ENCODE results near the gene TRIM2. TPM values are rescaled to one million over a fixed set of nuclear protein-coding genes. Genes with fewer than 3 reads are reported as not detected.

TRIM2 gene
- total RNA-seq, 4 donors from 2014 or later, result 146 to 229 (median 192) TPM

- Histone ChIP-seq H3K27ac (peak overlapping the region in 1 of 3 donors; percentile 7), H3K4me3 (replicated peaks in 1 of 3) (no peak overlapping the region), H3K9me3 (no peaks in the 10 kb centered on the region), H3K4me1 (peaks cover 23 to 44% of the 10 kb centered on the region in 2 donors), H3K27me3 (no peaks in the 10 kb centered on the region), H3K36me3 (no peaks in the 10 kb centered on the region)
- TF ChIP-seq CTCF (IDR thresholded peaks at IDR 0.05), result no peak
- no peak for TF ChIP-seq POLR2A (IDR thresholded peaks at IDR 0.05)
- 72 to 73% methylated on average over 8 of the region's 8 CpGs for WGBS, 2 donors
- intact Hi-C loops (cut with DNase I), result no loop called here
- DNase-seq, result no peak
These were observed 2.8 kb downstream of the TRIM2 start for GRCh38 chr4:153207027-153207426.

GRCh38 chr4:153207567-153207966 is 3.3 kb downstream of the TRIM2 start:
- no peaks in the 10 kb centered on the region for H3K27me3 ChIP-seq
- H3K4me1 ChIP-seq, result peaks cover 26 to 49% of the 10 kb centered on the region in 2 donors
- peak; percentile 54 to 58 for DNase-seq
- intact Hi-C loops (cut with DNase I), result no loop called here
- WGBS, 2 donors, result 47 to 51% methylated on average over 7 of the region's 7 CpGs
- no peak overlapping the region for H3K27ac ChIP-seq
- no peak for TF ChIP-seq POLR2A (IDR thresholded peaks at IDR 0.05)
- TF ChIP-seq CTCF (IDR thresholded peaks at IDR 0.05), result peak in 5 of 6 experiments; percentile 11 to 55 (median 46)
- H3K4me3 ChIP-seq (replicated peaks in 1 of 3), result no peak overlapping the region
- H3K36me3 ChIP-seq, result no peaks in the 10 kb centered on the region
- no peaks in the 10 kb centered on the region for H3K9me3 ChIP-seq

GRCh38 chr4:153209410-153209809 is 5.2 kb downstream of the TRIM2 start:
- 28 to 38% methylated on average over 5 of the region's 5 CpGs for WGBS, 2 donors
- peaks cover 28 to 54% of the 10 kb centered on the region in 2 donors for H3K4me1 ChIP-seq
- peak overlapping the region in 1 of 3 donors; percentile 33 for H3K27ac ChIP-seq
- H3K9me3 ChIP-seq, result no peaks in the 10 kb centered on the region
- peak; percentile 21 to 32 for DNase-seq
- intact Hi-C loops (cut with DNase I), result no loop called here
- H3K27me3 ChIP-seq, result no peaks in the 10 kb centered on the region
- no peak for TF ChIP-seq CTCF (IDR thresholded peaks at IDR 0.05)
- TF ChIP-seq POLR2A (IDR thresholded peaks at IDR 0.05), result no peak
- H3K36me3 ChIP-seq, result no peaks in the 10 kb centered on the region
- H3K4me3 ChIP-seq (replicated peaks in 1 of 3), result no peak overlapping the region

GRCh38 chr4:153210727-153211126 is 6.5 kb downstream of the TRIM2 start:
- TF ChIP-seq POLR2A (IDR thresholded peaks at IDR 0.05), result no peak
- WGBS, 2 donors, result 80 to 95% methylated on average over 1 of the region's 1 CpG
- Histone ChIP-seq H3K36me3 (no peaks in the 10 kb centered on the region), H3K27me3 (no peaks in the 10 kb centered on the region), H3K9me3 (no peaks in the 10 kb centered on the region), H3K4me3 (replicated peaks in 1 of 3) (no peak overlapping the region), H3K27ac (peak overlapping the region in 1 of 3 donors; percentile 9), H3K4me1 (peaks cover 28 to 42% of the 10 kb centered on the region in 2 donors)
- no peak for DNase-seq
- intact Hi-C loops (cut with DNase I), result no loop called here

- 65 to 79% methylated on average over 5 of the region's 5 CpGs for WGBS, 2 donors
- peaks cover 28 to 31% of the 10 kb centered on the region in 2 donors for H3K4me1 ChIP-seq
- peak in 1 of 2 donors; percentile 12 for DNase-seq
- intact Hi-C loops (cut with DNase I), result no loop called here
- no peaks in the 10 kb centered on the region for H3K9me3 ChIP-seq
- no peaks in the 10 kb centered on the region for H3K36me3 ChIP-seq
- no peak overlapping the region for H3K27ac ChIP-seq
- TF ChIP-seq POLR2A (IDR thresholded peaks at IDR 0.05), result no peak
- no peak for TF ChIP-seq CTCF (IDR thresholded peaks at IDR 0.05)
- H3K4me3 ChIP-seq (replicated peaks in 1 of 3), result no peak overlapping the region
- no peaks in the 10 kb centered on the region for H3K27me3 ChIP-seq
These were observed 7.9 kb downstream of the TRIM2 start for GRCh38 chr4:153211986-153212728.

Measured in thyroid gland (tissue), 4 donors.